A204.1 (cell line): Measurements from ENCODE around the gene BRD3.
A peak's percentile ranks its signal among the peaks of the same experiment; 100 is the strongest.

Experiments
- FAIRE-seq: peaks from 2 replicates; lab custom pipeline; 2012; peaks lifted over from hg19 to GRCh38; lab: Jason Lieb, UNC

BRD3 gene

DNA sequence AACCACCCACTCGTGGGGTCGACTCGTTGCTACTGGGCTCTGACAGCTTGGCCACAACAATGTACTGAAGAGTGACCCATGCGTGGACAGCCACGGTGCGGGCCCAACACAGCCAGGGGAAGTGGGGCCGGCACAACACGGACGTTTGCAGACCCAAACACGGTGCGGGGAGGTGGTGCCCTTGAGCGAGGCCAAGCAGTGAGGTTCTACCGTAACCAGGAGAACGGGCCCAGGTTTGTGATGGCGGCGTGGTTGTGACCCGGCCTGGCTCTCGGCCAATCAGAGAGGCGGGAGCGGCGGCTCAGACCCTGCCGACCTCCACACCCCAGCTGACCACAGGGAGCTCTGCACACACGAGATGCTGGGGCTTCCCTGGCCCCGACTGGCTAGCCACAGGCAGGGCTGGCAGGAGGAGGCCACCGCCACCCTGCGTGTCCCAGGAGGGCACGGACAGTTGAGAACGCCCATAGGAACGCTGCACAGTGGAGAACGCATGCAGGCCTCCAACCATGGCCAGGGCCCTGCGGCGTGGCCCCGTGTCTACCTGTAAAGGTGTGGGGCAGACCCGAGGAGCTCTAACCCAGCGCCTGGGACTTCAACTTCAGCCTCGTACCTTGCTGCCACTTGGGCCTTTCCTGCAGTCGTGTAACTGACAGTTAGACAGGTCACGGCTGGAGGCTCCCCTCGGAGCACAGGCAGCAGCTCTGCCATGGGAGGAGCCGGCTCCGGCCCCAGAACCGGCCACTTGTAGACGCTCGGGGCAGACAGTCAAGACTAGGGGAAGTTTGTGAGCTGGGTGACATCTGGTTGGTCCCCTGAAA is 13.7 kb downstream of the BRD3 start:
- no peak for FAIRE-seq

DNA sequence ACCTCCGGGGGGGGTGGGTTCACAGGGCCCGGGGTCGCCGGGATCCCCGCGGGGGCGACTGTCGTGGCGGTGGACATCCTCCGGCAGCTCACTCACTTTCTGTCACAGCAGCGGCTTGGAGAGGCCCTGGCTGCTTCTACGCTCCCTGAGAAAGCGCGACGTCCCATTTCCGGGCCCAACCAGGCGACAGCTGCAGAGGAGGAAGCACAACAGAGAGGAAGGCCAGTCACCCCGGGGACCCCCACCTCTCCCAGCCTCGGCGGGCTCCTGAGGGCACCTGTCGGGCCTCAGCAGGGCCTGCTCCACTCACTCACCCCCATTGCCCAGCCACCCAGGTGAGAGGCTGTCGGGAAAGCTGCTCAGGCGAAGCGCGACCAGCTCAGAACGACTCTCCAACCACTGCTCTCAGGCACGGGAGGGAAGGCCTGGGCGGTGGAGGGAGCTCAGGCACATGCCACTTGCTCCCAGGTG is 14.4 kb downstream of the BRD3 start:
- no peak for FAIRE-seq

DNA sequence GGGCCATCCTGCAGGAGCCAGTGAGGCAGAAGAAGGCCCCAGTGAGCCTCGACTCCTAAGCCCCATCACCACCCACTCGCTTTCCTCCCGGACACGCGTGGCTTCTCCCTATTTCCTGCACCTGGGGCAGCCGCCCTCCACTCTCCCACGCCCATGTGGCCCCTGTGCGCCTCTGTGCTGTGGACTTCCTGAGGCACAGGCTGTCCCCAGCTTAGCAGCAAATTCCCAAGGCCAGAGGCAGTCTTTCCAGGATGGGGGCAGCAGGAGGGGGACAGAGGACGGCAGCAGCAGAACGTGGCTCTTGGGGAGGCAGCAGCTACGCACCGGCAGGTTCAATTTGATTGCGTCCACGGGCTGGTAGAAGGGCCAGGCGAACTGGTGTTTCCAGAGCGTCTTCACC is 14.9 kb downstream of the BRD3 start:
- no peak for FAIRE-seq

DNA sequence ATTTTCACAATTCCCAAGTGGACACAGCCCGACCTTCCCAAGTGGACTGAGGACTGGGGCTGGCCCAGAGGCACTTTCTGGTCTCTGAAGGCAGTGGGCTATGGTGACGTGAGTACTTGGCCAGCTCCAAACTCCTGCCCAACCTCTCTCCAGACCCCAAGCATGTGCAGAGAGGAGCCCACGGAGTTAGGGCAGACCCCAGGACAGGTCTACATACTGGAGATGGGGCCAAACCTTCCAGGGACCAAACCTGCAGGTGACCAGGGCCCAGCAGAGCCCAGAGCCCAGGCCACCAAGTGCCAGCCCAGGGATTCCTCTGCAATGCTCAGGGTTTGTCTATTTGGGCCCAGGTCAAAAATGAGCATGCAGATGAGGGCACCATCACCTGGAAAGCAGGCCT is 15.3 kb downstream of the BRD3 start:
- FAIRE-seq: no peak

DNA sequence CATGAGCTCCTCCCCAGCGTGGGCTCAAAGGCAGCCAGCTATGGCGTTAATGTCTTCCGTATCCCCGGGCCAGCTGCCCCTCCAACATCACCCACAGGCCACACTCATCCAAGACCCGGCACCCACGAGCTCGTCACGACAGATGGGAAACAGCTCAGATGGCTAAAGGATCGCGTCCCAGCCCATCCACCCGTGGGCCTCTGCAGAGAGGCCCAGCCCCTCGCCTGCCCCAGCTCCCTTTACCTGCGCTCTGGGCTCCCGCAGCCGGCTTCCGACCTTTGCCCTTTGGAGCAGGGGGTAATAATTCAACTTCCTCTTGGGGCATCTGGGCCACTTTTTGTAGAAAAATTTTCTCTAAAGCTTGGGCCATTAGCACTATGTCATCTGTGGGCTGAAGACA is 16.5 kb downstream of the BRD3 start:
- FAIRE-seq: no peak

DNA sequence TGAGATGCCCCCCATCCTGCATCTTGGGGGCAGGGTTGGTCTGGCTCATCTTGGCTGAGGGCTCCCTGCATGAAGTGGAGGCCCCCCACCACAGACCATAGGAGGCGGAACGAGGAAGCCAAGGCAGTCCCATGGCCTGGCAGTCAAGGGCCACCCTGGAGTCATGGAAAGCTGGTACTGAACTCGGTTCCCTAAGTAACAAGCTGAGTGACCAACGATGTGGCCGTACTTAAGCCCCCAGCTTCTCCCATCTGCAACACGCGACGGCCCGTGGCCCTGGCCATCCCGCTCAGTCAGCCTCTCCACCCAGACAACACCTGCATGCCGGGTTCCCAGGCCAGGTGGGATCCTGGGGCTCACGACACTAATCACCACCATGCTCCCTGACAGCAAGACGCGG is 17.1 kb downstream of the BRD3 start:
- no peak for FAIRE-seq

DNA sequence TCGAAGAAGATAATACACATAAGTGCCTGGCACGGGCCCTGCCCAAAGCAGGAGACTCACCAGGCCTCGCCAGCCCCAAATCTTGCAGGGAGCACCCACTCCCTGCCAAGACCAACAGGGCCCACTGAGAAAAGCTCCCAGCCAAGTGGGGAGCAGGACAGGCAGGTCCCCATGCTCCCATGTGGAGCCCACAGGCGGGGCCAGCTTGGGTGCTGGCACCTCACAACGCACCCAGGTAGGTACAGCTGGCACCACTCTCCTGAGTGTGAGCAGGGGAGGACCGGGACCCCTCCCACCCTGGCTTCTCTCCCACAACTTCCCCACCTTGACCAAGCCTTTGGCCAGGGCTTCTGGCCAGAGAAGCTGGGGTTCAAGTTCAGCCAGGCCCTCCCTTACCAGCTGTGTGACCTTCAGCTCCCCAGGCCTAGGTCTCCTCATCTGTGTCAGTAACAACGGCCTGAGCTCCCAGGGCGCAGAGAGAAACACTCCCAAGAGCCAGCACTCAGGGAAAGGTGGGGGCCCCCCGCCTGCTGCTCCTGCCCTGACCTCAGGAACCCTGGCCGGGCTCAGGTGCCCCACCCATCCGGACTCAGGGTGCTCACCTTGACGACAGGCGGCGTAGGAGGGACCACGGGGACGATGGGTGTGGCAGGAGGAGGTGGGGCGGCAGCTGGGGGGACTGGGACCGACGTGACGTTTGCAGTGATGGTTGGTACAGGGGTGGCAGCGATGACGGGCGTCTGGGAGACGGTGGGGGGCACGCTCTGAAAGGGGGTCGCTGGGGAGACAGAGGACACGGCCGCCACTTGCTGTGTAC is 17.8 kb downstream of the BRD3 start:
- no peak for FAIRE-seq

DNA sequence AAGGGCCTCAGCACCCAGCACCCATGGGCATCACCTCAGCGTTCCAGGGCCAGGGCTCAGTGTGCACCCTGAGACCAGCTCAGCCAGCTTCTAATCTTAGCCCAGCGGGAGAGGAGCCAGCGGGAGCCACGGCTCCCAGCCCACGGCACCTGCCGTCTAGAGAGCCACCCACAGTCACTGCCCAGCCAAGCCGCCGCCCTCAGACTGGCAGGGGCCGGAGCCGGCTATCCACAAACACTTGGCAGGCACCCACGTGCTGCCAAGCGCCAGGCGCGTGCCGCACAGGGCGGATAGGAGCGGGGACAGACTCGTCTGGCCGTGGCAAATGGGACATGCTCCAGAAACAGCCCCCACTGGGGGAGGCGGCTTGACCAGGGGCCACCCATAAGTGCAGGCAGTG is 18.6 kb downstream of the BRD3 start:
- no peak for FAIRE-seq

DNA sequence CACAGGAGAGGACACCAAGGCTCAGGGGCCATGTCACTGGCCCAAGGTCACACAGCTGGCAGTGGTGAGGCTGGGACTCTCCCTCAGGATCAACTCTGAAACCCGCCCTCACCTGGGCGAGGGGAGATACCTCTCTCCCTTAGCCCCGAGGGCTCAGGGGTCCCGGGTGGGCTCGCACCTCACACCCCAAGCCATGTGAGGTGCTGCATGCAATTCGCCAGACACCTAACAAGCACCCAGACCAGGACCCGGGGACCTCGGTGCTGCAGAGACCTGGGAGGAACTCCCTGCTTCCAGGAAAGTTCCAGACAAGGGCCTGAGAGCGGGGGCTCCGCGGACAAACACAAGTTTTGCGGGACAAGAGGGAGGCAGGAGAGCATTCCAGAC is 19.3 kb downstream of the BRD3 start:
- FAIRE-seq: no peak

DNA sequence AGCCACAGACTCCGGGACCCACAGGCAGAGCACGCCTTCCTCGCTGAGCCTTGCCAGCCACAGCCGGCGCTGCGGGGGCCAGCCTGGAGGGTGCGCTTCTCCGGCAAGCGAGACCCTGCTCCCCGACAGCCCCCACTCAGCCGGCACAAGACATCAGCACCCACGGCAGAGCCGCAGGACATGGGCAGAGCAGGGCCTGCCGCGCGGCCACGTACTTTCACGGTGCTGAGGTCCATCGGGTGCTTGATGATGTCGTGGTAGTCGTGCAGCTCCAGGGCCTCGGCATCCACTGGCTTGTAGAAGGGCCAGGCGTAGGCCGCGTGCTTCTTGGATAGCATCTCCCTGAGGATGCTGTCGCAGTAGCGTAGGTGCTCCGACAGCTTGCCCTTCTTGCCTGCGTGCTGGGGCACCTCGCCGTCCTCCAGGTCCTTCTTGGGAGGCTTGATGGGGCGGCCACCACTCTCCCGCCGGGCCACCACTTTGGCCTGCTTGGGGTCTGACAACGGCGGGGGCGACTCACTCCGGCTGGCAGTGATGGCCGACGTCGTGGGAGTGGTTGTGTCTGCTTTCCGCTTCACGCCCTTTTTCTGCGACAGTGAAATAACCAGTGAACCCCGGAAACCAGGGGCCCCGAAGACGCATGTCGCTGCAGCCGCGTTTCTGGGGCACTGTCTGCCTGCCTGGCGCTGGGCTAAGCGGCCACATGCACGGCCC is 19.8 kb downstream of the BRD3 start:
- no peak for FAIRE-seq

DNA sequence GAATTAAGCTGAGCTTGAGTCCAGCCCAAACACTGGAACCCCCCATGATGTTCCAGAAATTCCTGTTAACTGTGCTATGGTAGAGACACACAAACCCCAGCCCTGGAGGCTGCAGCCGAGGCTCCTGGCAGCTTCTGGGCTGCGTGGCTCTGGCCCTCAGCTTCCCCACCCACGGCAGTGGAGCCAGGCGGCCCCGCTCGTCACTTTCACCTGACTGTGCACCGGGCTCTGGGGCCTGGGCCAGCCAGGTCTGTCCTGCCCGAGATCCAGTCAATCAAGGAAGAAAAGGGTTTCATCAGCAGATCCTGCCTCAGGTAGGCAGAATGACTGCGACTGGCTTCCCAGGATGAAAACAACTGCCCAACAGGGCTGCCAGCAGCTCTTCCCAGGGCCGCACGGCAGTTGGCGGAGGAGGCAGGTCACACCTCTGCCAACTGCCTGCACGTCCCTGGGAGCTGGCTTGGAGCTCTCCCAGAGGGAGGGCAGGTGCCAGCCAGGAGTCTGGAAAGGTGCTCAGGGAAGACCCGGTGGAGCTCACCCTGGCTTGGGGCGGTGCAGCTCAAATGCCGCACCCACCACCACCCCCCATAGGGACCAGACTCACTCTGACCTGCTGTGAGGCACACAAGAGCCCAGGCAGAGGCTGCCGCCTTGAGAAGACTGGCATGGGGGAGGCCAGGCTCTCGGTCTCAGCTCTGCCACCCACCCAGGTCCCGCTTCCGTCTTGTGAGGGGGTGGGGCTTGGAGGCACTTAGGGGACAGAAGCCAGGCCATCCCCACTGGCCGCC is 20.7 kb downstream of the BRD3 start:
- no peak for FAIRE-seq

DNA sequence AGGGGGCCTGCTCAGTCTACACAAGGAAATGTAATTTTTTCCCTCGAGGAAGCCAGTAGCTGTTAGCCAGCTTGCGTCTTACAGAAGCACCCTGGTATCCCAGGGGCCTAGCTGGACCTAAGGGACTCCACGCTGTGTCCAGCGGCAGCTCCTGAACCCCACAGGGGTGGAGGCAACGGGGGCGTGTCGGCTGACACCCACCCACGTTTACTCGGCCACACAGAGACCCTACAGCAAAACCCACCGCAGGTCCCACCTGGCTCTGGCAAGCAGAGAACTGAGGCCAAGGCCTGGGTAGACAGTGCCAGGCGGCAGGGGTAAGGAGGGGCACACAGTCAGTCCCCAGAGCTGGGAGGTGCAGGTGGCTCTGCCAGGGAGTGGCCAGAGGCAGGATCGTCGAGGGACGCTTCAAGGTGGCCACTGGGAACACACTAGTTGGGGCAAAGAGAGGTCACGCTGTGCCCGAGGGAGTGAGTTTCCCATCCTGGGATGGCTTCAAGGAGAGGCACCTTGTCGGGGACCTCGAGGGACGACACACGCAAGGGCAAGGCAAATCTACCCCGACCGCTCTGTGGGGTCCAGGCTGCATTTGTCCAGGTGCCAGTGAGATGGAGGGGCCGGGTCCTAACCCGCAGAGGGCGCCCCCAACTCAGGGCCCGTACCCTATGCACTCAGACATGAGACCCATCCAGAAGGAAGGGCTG is 21.8 kb downstream of the BRD3 start:
- FAIRE-seq: no peak

DNA sequence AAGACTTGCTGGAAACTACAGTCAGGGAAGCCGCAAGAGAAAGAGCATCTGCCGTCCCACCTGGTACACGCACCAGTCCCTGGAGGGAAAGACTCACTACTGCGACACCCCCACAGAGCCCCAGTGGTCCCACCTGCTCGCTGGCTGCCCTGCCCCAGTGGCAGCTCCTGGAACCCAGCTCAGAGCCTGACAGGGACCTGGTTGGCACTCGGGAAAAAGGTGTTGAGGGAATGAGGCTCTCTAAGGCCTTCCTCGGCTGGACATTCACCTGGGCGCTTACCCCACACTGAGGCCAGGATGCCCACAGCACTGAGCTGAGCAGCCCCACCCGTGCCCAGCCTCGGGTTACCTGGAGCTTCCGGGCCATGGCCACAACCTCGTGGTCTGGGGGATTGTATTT is 22.9 kb downstream of the BRD3 start:
- no peak for FAIRE-seq

DNA sequence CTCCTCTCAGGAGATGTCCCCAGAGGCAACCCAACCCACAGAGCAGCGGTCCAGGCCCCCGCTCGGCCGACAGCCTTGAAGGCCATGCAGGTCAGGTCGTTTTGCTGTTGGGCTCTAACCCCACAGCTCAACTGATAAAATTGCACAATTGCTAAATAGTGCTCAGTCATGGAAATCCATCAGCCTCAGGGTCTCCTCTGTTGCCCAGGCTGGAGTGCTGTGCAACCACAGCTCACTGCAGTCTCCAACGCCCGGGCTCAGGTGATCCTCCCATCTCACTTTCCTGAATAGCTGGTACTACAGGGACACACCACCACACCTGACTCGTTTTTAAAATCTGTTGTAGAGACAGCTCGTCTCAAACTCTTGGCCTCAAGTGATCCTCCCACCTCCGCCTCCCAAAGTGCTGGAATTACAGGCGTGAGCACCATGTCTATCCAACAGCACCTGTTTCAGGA is 24.3 kb downstream of the BRD3 start:
- no peak for FAIRE-seq

DNA sequence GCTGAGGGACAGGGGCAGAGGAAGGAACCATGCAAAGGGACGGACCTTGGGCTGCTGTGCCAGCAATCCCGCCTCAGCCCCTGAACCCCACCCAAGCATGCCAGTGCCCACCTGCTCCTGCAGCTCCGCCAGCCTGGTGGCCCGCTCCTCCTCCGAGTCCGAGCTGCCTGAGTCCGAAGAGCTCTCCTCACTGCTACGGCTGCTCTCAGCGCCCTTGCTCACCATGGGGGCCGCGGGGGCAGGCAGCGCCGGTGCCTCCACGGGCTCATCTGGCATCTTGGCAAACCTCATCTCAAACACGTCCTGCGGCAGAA is 26.2 kb downstream of the BRD3 start:
- FAIRE-seq: no peak

DNA sequence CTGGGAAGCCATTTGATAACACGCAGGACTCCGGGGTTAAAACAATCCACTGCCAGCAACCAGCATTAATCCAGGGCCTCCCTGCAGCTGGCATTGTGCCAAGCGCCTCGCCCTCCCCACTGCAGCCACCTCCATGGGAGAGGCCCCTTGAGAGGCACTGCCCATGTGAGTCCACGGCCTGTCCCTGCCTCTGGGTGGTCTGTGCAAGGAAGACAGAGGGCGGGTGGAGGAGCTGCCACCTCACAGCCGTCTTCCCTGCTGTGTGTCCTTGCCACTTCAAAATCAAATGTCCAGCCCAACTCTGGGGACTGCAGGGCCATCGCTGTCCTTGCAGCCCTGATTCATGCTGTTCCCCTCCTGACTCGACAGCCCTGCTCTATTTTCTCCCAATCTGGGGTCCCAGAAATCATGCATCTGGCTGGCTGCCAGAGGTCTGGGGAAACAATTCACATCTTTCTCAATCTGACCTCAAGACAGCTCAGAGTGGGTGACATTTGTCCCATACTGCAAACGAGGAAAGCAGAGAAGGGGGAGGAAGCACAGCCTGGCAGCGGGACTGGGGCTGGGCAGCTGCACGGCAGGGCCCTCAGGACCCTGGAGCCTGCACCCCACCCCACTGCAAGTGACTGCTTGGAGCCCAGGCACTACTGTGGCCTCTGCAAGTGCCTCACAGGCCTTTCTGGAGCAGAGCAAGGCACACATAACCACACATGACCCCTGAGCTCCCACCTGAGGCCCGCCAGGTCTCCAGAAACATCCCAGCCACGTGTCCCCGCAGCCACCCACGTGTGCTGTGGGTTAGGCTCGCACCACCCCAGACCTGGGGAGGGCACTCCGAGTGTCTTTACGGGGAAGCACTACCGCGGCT is 26.8 kb downstream of the BRD3 start:
- no peak for FAIRE-seq

DNA sequence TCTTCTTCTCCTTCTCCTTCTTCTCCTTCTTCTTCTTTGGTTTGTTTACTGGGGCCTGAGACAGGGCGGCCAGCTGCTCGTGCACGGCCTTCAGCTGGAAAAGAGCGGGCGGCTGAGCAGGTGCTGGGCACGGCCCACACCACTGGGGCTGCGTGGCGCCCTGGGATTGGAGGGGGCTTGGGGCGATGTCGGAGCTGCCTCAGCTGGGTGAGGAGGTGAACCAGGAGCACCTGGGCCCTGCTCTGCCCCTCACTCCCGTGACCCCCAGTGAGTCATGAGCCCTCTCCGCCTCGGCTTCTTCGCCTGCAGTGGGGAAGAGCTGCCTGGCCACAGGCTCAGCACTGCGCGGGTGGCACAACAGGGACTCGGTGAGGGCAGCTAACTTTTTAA is 27.7 kb downstream of the BRD3 start:
- FAIRE-seq: no peak

DNA sequence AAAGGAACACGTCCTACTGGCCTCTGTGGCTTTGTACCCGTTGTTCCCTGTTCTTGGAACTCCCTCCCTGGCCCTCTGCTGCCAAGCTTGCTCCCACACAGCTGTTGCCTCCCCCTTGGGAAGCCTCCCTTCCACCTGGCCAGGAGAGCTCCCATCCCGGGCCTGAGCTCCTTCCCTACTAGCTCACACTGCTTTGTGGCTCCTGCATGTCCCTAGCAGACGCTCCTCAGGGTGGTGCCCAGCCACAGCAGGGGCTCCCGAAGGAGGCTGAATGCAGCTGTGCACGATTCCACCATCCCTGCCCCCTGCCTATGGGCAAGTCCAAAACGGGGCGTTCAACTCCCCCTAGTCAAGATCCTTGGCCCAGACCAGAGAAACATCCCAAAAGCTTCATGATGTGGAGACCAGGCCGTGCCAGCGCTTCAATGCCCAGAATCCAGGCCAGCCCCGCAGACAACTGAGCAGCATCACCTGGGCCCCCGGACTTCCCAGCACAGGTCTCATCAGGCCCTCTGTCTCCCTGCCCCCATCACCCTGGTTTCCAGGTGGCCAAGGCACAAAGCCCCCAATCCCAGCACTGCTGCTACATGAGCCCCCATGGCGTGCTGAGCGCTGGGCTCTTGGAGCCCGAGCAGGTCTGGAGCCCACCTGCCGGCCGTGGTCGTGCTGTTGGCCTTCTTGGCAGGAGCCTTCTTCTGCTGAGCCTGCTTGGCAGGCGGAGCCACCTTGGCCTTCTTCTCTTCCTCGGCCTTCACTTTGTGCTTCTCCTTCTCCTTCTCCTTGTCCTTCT is 28.2 kb downstream of the BRD3 start:
- FAIRE-seq: no peak

DNA sequence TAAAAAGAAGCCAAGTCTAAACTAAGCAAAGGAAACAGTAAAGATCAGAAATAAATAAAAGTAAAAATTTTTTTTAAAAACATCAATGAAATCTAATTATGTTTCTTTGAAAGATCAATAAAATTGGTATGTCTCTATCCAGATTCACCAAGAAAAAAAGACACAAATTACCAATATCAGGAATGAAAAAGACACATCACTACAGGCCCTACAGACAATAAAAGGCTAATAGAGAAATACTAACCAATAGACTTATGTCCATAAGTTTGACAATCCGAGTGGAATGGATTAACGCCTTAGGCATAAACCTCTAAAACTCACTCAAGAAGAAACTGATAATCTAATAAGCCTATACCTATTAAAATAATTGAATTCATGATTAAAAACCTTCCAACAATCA is 30.2 kb downstream of the BRD3 start:
- FAIRE-seq: peak; percentile 39

DNA sequence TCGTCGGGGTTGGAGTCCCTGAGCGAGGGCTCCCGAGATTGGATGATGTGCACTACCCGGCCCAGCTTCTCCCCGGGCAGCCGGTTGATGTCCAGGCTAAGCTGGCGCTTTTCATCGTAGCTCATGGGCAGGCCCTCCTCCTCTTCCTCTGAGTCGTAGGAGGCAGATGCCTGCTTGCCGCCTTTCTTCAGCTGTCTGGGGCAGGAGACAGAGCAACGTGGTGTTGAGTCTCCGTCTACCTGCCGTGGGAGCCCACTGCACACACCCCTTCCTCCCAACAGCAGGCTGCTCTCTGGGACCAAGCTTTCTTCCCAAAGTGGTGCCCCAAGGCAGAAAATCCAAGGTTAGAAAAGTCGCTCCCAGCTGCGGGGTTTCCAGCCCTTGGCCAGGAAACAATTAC is 31.7 kb downstream of the BRD3 start:
- FAIRE-seq: no peak
